ENCODE results near the gene SP100. TPM values are rescaled to one million over a fixed set of nuclear protein-coding genes. Genes with fewer than 3 reads are reported as not detected.

The SP100 gene
- total RNA-seq, 2 donors from 2014 or later = 139 to 220 TPM

GRCh38 chr2:230592775-230593174, 176.8 kb downstream of the SP100 start:
- DNase-seq (ENCODE audit: low spot score in 2 of 2) (no peak), ATAC-seq (no peak)
- peak overlapping the region in 1 of 2 donors; percentile 38 for H3K27ac Mint-ChIP-seq
- peaks cover 18 to 38% of the 10 kb centered on the region in 2 donors for H3K36me3 Mint-ChIP-seq
- peaks cover 17 to 18% of the 10 kb centered on the region in 2 donors for H3K9me3 Mint-ChIP-seq

Other genes starting within 250 kb of the SP100 start
- 100 to 1,000 TPM in 1 of 2 donors, 10 to 100 TPM in 1; 61.0 to 148 TPM for gene SP110, start 196.2 kb upstream of the SP100 start, total RNA-seq
- 10 to 100 TPM; 75.8 to 77.7 TPM for gene SP140, start 190.5 kb upstream of the SP100 start, total RNA-seq
- gene SP140L, start 89.0 kb upstream of the SP100 start, total RNA-seq = 10 to 100 TPM; 52.8 to 71.2 TPM